Stomach (tissue), 9 donors: ENCODE results near the gene SCCPDH. TPM values are rescaled to one million over a fixed set of nuclear protein-coding genes. Genes with fewer than 3 reads are reported as not detected.

Experiments used
- DNase-seq, 2 donors: peaks; one replicate each; pipeline versions ENCODE4 v3.0.0 to v3.0.0-alpha.2; 2013 to 2019
- H3K27ac ChIP-seq, 5 donors: fragments of 200-600 bp in 4 of 5; sonication (generic) in 4 of 5; one replicate each; pipeline ENCODE4 v1.5.1; 2013 to 2019; ENCODE audit warnings: mild to moderate bottlenecking in 1 of 5, moderate library complexity in 1 of 5
- H3K27me3 ChIP-seq, 3 donors: fragments of 200-600 bp; sonication (generic); one replicate each; pipeline ENCODE4 v1.5.1; 2017 to 2019; ENCODE audit warnings: mixed run types in 1 of 3
- H3K36me3 ChIP-seq, 4 donors: fragments of 200-600 bp; sonication (generic); 1 replicate in 3 of 4; 2 replicates in 1 of 4; pipeline ENCODE4 v1.5.1; 2016 to 2019
- H3K4me1 ChIP-seq, 4 donors: fragments of 200-600 bp; sonication (generic); one replicate each; pipeline ENCODE4 v1.5.1; 2016 to 2019
- H3K4me3 ChIP-seq, 4 donors: fragments of 200-600 bp; sonication (generic) in 3 of 4; one replicate each; pipeline ENCODE4 v1.5.1; 2016 to 2019; ENCODE audit warnings: mild to moderate bottlenecking in 1 of 4
- H3K9me3 ChIP-seq, 4 donors: fragments of 200-600 bp; sonication (generic); one replicate each; pipeline ENCODE4 v1.5.1; 2016 to 2019
- CTCF ChIP-seq, 7 experiments: fragments of 450-650 bp in 4 of 7; fragments of 200-600 bp in 3 of 7; sonication (generic) in 3 of 7; IDR thresholded peaks; one replicate each; pipeline ENCODE4 v1.5.1; 2016 to 2019; ENCODE audit warnings: antibody characterized with exemption in 7 of 7, control low read depth in 2 of 7, mild to moderate bottlenecking in 1 of 7
- EP300 ChIP-seq: sonication (generic); formaldehyde crosslinking; IDR thresholded peaks from one replicate; pipeline ENCODE4 v1.6.1; 2017; ENCODE audit warnings: antibody characterized with exemption
- POLR2A ChIP-seq, 4 donors: fragments of 450-650 bp; IDR thresholded peaks; one replicate each; pipeline ENCODE4 v1.6.1; 2016; ENCODE audit warnings: antibody characterized with exemption in 4 of 4, control low read depth in 2 of 4, mild to moderate bottlenecking in 1 of 4, moderate library complexity in 1 of 4
- POLR2AphosphoS5 ChIP-seq, 3 donors: sonication (generic); formaldehyde crosslinking; IDR thresholded peaks; one replicate each; pipeline ENCODE4 v1.6.1; 2016; ENCODE audit warnings: antibody characterized with exemption in 3 of 3
- WGBS, 5 donors: extraction: QIAGEN DNeasy Blood & Tissue Kit in 3 of 5; methylation state at CpG; one replicate each; pipeline versions ENCODE4 v1.1.5 to v1.1.7; 2013 to 2018; 5-methylcytosine and 5-hydroxymethylcytosine counted together
- intact Hi-C: fragments of 100-400 bp; cut with DNase I; formaldehyde crosslinking; loops from one replicate; pipeline ENCODE4 v1.15.1; 2023; ENCODE audit warnings: low total_unique reads
- polyA plus RNA-seq, 3 donors: library from polyadenylated mRNA; stranded (reverse); fragments of 200-250 nt; gene quantifications; one replicate each; pipeline ENCODE4 v1.2.3, GENCODE V29; 2013
- total RNA-seq, 5 donors: library from RNA; depleted of rRNA; stranded (reverse); fragments of >200 nt; gene quantifications; one replicate each; pipeline versions ENCODE4 v1.1.0 to v1.2.3, GENCODE V29; 2014 to 2016
- donor health status: healthy with polysubstance abuse.
- donor health status: Bipolar disorder and iron deficiency.
- donor health status: healthy.

Gene SCCPDH
- total and polyA plus RNA-seq, 8 donors = 13.4 to 66.3 (median 20.7) TPM

- WGBS, 5 donors = 60 to 77% (median 73%) methylated on average over 15 to 22 of the region's 22 CpGs
Observed at GRCh38 chr1:246798606-246799496, 74.6 kb downstream of the SCCPDH start.

GRCh38 chr1:246800356-246800755, 76.1 kb downstream of the SCCPDH start:
- no peak for TF ChIP-seq POLR2A (IDR thresholded peaks at IDR 0.05)
- H3K27me3 ChIP-seq = peaks cover 0 to 15% (median 0%) of the 10 kb centered on the region in 3 donors
- intact Hi-C loops = no loop called here
- H3K4me3 ChIP-seq = no peak overlapping the region
- peaks cover 0 to 5% (median 0%) of the 10 kb centered on the region in 4 donors for H3K9me3 ChIP-seq
- no peak overlapping the region for H3K27ac ChIP-seq
- H3K4me1 ChIP-seq = no peaks in the 10 kb centered on the region
- no peaks in the 10 kb centered on the region for H3K36me3 ChIP-seq
- WGBS, 5 donors = 49 to 60% (median 56%) methylated on average over 3 of the region's 3 CpGs
- no peak for DNase-seq

More at GRCh38 chr1:246798606-246799496, 74.6 kb downstream of the SCCPDH start:
- no peaks in the 10 kb centered on the region for H3K36me3 ChIP-seq
- peaks cover 6 to 9% (median 8%) of the 10 kb centered on the region in 4 donors for H3K4me1 ChIP-seq
- H3K4me3 ChIP-seq = no peak overlapping the region
- intact Hi-C loops = no loop called here
- H3K27ac ChIP-seq = no peak overlapping the region
- H3K27me3 ChIP-seq = peaks cover 0 to 26% (median 0%) of the 10 kb centered on the region in 3 donors
- H3K9me3 ChIP-seq = peaks cover 0 to 5% (median 0%) of the 10 kb centered on the region in 4 donors
- no peak for DNase-seq
- TF ChIP-seq EP300 (no peak), POLR2A (IDR thresholded peaks at IDR 0.05) (no peak), POLR2AphosphoS5 (IDR thresholded peaks at IDR 0.05) (no peak), CTCF (IDR thresholded peaks at IDR 0.05) (no peak)

- peaks cover 0 to 15% (median 0%) of the 10 kb centered on the region in 3 donors for H3K27me3 ChIP-seq
- H3K4me3 ChIP-seq = no peak overlapping the region
- DNase-seq = no peak
- H3K4me1 ChIP-seq = no peaks in the 10 kb centered on the region
- intact Hi-C loops = no loop called here
- WGBS, 5 donors = 47 to 62% (median 61%) methylated on average over 10 of the region's 10 CpGs
- H3K27ac ChIP-seq = no peak overlapping the region
- peaks cover 0 to 5% (median 0%) of the 10 kb centered on the region in 4 donors for H3K9me3 ChIP-seq
- TF ChIP-seq POLR2AphosphoS5 (IDR thresholded peaks at IDR 0.05) (no peak), CTCF (IDR thresholded peaks at IDR 0.05) (no peak), POLR2A (IDR thresholded peaks at IDR 0.05) (no peak), EP300 (no peak)
- no peaks in the 10 kb centered on the region for H3K36me3 ChIP-seq
Observed at GRCh38 chr1:246800756-246801155, 76.5 kb downstream of the SCCPDH start.

- TF ChIP-seq POLR2A (IDR thresholded peaks at IDR 0.05) = no peak
- intact Hi-C loops = no loop called here
- H3K27ac ChIP-seq = no peak overlapping the region
- 45 to 76% (median 52%) methylated on average over 11 of the region's 11 CpGs for WGBS, 5 donors
- H3K36me3 ChIP-seq = no peaks in the 10 kb centered on the region
- DNase-seq = no peak
- peaks cover 0 to 5% (median 0%) of the 10 kb centered on the region in 4 donors for H3K9me3 ChIP-seq
- no peaks in the 10 kb centered on the region for H3K4me1 ChIP-seq
- no peak overlapping the region for H3K4me3 ChIP-seq
- peaks cover 0 to 15% (median 0%) of the 10 kb centered on the region in 3 donors for H3K27me3 ChIP-seq
Observed at GRCh38 chr1:246801241-246802020, 77.2 kb downstream of the SCCPDH start.

GRCh38 chr1:246803373-246803772, 79.2 kb downstream of the SCCPDH start:
- H3K27ac ChIP-seq = no peak overlapping the region
- intact Hi-C loops = no loop called here
- peaks cover 0 to 5% (median 0%) of the 10 kb centered on the region in 4 donors for H3K9me3 ChIP-seq
- no peaks in the 10 kb centered on the region for H3K4me1 ChIP-seq
- 84 to 94% (median 93%) methylated on average over 6 of the region's 6 CpGs for WGBS, 5 donors
- H3K36me3 ChIP-seq = no peaks in the 10 kb centered on the region
- DNase-seq = no peak
- TF ChIP-seq POLR2AphosphoS5 (IDR thresholded peaks at IDR 0.05) (no peak), EP300 (no peak), POLR2A (IDR thresholded peaks at IDR 0.05) (no peak), CTCF (IDR thresholded peaks at IDR 0.05) (no peak)
- peaks cover 0 to 8% (median 0%) of the 10 kb centered on the region in 3 donors for H3K27me3 ChIP-seq
- H3K4me3 ChIP-seq = no peak overlapping the region
